Measurements from ENCODE around the gene SGCD.

DNA sequence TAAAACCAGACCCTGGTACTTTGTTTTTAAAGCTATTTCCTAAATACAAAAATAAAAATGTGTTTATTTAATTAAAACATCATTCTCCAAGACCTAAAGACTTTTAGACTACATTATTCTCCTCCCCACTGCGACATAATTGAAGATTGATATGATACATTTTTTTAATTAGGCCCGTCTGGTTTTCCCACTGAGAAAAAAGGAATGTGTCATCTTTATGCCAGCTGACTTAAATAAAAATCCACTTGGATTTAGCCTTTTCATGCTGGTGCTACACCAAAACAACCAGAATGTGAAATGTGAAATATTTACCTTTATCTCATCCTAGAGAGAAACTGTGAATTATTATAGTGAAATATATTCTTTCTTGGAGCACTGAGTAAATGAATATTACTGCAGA lies 367.6 kb downstream of the SGCD start:
- TF ChIP-seq CTCF (optimal IDR thresholded peaks at IDR 0.05 in 1 of 3, IDR thresholded peaks at IDR 0.05 in 1 of 3, conservative IDR thresholded peaks at IDR 0.05 in 1 of 3; ENCODE audit: extremely low read depth in 1 of 3, insufficient read depth in 2 of 3, low read length in 3 of 3) (no peak), EZH2 (IDR thresholded peaks at IDR 0.05; ENCODE audit: low read length) (no peak)
